HUES6 (cell line): ENCODE measurements around the gene TYMP.

Experiments
- H3K27ac ChIP-seq: 2 replicates; pipeline ENCODE4 v1.7.0; 2013; ENCODE audit warnings: low read depth, mild to moderate bottlenecking, low read length, inconsistent platforms
- H3K27me3 ChIP-seq: 2 replicates; pipeline ENCODE4 v1.6.1; 2013; ENCODE audit warnings: low read length; ENCODE audit not compliant: control insufficient read depth, insufficient read depth
- H3K36me3 ChIP-seq: 2 replicates; pipeline ENCODE4 v1.6.1; 2013; ENCODE audit warnings: low read length; ENCODE audit not compliant: control insufficient read depth, insufficient read depth
- H3K4me1 ChIP-seq: 2 replicates; pipeline ENCODE4 v1.6.1; 2013; ENCODE audit warnings: low read length; ENCODE audit not compliant: control insufficient read depth, insufficient read depth
- H3K4me3 ChIP-seq: 2 replicates; pipeline ENCODE4 v1.5.1; 2013; ENCODE audit warnings: low read depth, low read length
- H3K9ac ChIP-seq: one replicate; pipeline ENCODE4 v1.6.1; 2013; ENCODE audit warnings: mild to moderate bottlenecking, low read length
- H3K9me3 ChIP-seq: 2 replicates; pipeline ENCODE4 v1.6.1; 2013; ENCODE audit warnings: low read depth, low read length; ENCODE audit not compliant: control insufficient read depth, insufficient read depth

TYMP gene, protein sequence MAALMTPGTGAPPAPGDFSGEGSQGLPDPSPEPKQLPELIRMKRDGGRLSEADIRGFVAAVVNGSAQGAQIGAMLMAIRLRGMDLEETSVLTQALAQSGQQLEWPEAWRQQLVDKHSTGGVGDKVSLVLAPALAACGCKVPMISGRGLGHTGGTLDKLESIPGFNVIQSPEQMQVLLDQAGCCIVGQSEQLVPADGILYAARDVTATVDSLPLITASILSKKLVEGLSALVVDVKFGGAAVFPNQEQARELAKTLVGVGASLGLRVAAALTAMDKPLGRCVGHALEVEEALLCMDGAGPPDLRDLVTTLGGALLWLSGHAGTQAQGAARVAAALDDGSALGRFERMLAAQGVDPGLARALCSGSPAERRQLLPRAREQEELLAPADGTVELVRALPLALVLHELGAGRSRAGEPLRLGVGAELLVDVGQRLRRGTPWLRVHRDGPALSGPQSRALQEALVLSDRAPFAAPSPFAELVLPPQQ

DNA sequence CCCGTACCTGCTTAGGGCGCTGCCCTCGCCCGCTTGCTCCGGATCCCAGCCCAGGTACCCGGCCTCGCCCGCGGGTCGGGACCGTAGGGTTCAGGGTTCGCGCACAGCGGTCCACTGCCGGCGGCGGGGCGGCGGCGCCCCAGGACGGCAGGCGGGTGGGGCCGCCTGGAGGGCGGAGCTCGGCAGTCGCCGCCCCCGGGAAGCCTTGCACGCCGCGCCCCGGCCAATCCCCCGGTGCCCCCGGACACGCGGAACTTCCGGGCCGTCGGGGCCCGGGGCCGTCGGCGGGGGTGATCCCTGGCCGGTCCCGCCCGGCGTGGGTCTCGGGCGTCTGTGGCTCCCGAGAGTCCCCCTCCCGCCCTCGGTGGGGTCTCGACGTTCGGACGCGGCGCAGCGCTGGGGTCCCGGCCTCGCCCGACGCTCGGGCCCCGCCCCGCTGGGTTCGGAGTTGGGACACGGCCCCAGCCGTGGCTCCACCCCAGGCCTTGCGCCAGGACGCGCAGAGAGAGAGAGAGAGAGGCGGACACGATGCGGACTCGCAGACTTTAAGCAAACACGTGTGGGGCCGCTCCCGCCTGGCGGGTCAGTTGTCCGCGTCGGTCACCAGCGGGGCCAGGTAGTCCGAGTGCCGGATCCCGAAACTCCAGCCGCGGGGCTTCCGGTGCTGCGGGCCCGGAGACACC, at the start of gene TYMP:
TSS of gene TYMP (minus strand) at position 116 of the 683 bp plus-strand sequence. CDS start 303 bp downstream, outside the sequence.
- Histone ChIP-seq H3K4me3 (peak within 1 kb of the TSS; percentile 75), H3K9me3 (no peaks in the 10 kb centered on the region), H3K27me3 (peaks cover 77% of the 10 kb centered on the region), H3K4me1 (peaks cover 19% of the 10 kb centered on the region), H3K9ac (peak within 1 kb of the TSS; percentile 42), H3K27ac (no peak within 1 kb of the TSS), H3K36me3 (no peaks in the 10 kb centered on the region)

DNA sequence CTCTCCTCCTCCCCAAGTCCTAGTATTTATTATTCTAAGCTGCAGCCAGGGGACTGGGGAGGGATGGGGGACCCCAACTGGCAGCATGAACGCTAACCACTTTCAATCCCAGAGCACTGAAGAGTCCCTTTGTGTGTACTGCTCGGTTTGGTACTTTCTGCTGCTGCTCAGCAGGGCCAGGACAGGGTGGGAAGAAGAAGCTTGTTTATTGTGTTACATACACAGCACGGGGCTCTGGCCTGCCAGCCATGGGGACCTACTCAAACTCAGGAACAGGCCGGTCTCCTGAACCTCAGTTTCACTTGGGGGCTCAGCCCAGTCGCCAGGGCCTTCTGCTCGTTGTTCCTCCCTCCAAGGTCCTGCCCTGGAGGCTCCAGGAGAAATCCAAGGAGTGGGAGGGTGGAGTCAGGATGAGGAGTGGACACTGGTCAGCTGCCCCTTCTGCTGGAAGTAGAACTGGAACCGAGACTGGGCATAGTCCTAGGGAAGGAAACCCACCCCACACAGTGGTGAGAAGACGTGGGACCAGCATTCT, 49.0 kb upstream of the TYMP start:
- H3K9ac ChIP-seq: no peak overlapping the region
- H3K4me1 ChIP-seq: peaks cover 6% of the 10 kb centered on the region; the same call in 1 of the 2 replicates
- no peaks in the 10 kb centered on the region for H3K27me3 ChIP-seq
- no peaks in the 10 kb centered on the region for H3K9me3 ChIP-seq
- no peak overlapping the region for H3K4me3 ChIP-seq
- peaks cover 40% of the 10 kb centered on the region for H3K36me3 ChIP-seq
- no peak overlapping the region for H3K27ac ChIP-seq

DNA sequence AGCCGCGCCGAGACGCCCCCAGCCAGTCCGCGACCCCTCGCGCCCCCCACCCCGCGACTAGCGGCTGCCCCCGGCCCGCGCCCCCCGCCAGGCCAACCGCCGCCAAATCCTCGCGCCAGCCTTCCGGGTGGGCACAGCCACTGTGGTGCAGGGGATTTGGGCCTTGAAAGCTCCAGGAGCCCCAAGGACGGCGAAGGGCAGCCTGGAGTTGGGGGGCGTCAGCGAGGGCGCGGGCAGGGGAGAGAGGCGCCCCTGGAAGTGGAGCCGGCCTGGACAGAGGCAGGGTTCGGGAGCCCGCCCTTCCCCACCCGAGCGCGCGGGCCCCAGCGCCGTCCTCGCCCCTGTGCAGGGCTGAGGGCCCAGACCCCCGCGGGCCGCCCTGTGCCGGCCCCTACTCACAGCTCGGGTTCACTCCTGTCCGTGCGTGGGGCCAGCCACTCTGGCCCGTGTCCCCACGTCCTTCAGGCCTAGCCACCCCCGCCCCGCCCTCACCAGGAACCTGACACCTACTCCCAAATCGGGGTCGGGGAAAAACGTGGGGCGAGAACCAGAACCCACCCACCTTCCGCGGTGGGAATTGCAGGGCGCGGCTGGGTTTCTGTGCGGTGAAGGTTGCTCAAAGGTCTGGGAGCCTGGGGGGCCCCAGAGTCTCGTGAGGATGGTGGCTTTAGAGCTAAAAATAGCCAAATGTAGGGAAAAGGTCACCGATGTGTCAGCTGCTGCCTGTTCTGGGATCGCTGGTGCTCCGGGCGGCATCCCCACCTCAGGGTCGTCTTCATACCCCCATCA, 48.4 kb upstream of the TYMP start, which contains the start of gene CPT1B:
TSS of gene CPT1B (minus strand) at position 441 of the 789 bp plus-strand sequence. CDS start 512 bp downstream, outside the sequence.
- peaks cover 4% of the 10 kb centered on the region; the same call in 1 of the 2 replicates for H3K4me1 ChIP-seq
- no peaks in the 10 kb centered on the region for H3K9me3 ChIP-seq
- no peak within 1 kb of the TSS for H3K4me3 ChIP-seq
- H3K27ac ChIP-seq: no peak within 1 kb of the TSS
- peaks cover 47% of the 10 kb centered on the region for H3K36me3 ChIP-seq
- no peak within 1 kb of the TSS for H3K9ac ChIP-seq
- no peaks in the 10 kb centered on the region for H3K27me3 ChIP-seq

DNA sequence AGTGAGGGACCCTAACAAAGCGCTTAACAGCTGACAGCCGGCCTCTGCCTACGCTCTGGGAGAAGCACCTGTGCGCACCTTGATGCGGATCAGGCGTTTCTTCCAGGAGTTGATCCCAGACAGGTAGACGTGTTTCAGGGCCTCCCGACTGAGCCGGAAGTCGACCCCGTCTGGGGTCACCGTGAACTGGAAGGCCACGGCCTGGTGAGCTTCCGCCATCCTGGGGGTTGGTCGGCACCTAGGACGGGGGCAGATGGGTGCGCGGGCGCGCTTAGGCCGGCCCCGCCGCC, 47.8 kb upstream of the TYMP start:
- Histone ChIP-seq H3K9ac (no peak overlapping the region), H3K27ac (no peak overlapping the region), H3K27me3 (no peaks in the 10 kb centered on the region), H3K4me3 (no peak overlapping the region), H3K36me3 (peaks cover 52% of the 10 kb centered on the region), H3K4me1 (peaks cover 4% of the 10 kb centered on the region; the same call in 1 of the 2 replicates), H3K9me3 (no peaks in the 10 kb centered on the region)

DNA sequence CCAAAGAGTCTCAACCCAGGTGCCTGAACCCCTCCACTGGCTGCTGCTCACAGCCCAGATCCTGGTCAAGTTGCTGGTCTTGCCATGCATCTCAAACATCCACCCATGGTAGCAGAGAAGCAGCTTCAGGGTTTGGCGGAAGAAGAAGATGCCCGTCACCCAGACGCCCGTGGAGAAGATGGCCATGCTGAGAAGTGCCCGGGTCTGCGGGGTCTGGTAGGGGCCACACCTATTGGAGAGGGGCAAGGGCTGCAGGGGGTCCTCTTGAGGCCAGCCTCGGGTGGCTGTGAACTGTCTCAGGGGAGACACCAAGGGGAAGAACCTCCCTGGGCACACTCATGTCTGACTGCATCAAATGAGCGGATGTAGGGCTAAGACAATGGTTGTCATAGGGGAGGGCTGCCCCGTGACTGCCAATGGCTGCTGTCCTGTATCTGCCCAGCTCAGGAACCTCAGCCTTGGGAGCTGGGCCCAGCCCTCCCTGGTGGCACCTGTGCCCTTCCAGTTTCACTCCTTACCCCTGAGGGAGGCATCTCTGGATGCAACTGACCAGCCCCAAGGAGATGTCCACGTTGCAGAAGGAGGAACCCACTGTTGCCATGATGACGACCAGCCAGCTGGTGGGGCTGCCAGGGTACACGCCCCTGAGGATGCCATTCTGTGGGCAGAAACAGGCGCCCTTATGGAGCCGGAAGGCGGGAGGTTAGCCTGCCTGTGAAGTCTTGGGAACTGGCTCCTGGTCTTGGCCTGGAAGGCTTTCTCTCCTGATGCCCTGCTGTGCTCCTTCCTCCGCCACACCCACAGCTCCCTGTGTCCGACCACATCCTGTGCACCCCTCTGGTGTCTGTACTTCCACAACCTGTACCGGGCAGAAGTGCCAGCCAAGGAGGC, 47.2 kb upstream of the TYMP start:
- Histone ChIP-seq H3K4me3 (no peak overlapping the region), H3K4me1 (peaks cover 4% of the 10 kb centered on the region; the same call in 1 of the 2 replicates), H3K9me3 (no peaks in the 10 kb centered on the region), H3K36me3 (peaks cover 57% of the 10 kb centered on the region), H3K27me3 (no peaks in the 10 kb centered on the region), H3K9ac (no peak overlapping the region), H3K27ac (no peak overlapping the region)

DNA sequence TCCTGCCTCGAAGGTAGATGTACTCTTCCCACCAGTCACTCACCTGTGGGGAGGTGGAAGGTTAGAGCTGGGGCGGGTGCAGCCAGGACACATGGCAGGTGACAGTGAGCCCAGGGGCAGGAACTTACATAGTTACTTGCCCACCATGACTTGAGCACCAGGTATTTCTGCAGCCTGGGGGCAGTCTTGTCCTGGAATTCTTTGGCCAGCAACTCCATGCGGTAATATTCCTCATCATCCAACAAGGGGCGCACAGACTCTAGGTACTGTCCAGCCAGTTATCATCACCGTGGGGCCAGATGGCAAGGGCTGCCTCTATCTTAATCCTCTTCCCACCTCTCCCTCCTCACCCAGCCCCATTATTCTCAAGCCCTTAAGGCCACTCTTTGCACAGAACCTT, 46.3 kb upstream of the TYMP start:
- Histone ChIP-seq H3K27ac (no peak overlapping the region), H3K4me3 (no peak overlapping the region), H3K9me3 (no peaks in the 10 kb centered on the region), H3K27me3 (no peaks in the 10 kb centered on the region), H3K36me3 (peaks cover 63% of the 10 kb centered on the region), H3K9ac (no peak overlapping the region), H3K4me1 (no peaks in the 10 kb centered on the region)

DNA sequence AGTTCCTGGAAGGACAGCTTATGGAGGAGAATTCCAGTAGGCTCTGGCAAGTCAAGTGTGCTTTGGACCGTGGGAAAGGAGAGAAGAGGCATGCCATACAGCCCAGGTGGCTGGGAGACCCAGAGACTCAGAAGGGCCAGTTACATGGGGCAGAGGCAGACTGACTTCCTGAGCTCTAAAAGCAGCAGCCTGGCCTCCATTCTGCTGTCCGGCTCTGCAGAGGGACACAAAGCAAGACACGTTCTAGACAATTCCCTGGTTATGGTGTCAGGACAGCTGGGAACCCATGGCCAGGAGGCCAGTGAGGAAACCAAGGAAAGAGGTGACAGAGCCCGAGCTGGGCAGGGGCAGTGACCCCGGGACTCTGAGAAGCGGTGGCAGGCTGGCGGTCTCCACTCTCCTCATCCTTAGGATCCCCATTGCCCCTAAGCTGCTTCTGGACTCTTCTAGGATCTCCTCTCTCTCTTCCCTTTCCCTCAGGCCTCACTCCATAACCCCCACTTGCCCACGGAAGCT, 45.7 kb upstream of the TYMP start:
- H3K27me3 ChIP-seq: no peaks in the 10 kb centered on the region
- peaks cover 65% of the 10 kb centered on the region for H3K36me3 ChIP-seq
- no peaks in the 10 kb centered on the region for H3K4me1 ChIP-seq
- no peaks in the 10 kb centered on the region for H3K9me3 ChIP-seq
- no peak overlapping the region for H3K4me3 ChIP-seq
- no peak overlapping the region for H3K27ac ChIP-seq
- no peak overlapping the region for H3K9ac ChIP-seq

DNA sequence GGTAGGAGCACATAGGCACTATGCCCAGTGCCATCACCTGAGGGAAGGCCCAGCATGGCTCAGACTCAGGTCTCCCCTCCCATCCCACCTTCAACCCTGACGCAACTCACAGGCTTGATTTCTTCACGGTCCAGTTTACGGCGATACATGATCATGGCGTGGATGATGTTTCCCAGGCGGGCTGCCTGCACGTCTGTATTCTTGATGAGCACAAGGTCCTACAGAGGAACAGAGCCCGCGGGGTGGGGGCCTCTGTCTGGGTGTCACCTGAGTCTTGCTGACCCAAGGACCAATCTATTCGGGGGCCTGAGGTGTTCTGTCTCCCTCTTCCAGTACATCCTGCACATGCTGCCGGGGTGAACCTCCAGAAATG, 44.6 kb upstream of the TYMP start:
- Histone ChIP-seq H3K27me3 (no peaks in the 10 kb centered on the region), H3K9me3 (no peaks in the 10 kb centered on the region), H3K36me3 (peaks cover 65% of the 10 kb centered on the region), H3K4me3 (no peak overlapping the region), H3K27ac (no peak overlapping the region), H3K9ac (no peak overlapping the region), H3K4me1 (no peaks in the 10 kb centered on the region)

DNA sequence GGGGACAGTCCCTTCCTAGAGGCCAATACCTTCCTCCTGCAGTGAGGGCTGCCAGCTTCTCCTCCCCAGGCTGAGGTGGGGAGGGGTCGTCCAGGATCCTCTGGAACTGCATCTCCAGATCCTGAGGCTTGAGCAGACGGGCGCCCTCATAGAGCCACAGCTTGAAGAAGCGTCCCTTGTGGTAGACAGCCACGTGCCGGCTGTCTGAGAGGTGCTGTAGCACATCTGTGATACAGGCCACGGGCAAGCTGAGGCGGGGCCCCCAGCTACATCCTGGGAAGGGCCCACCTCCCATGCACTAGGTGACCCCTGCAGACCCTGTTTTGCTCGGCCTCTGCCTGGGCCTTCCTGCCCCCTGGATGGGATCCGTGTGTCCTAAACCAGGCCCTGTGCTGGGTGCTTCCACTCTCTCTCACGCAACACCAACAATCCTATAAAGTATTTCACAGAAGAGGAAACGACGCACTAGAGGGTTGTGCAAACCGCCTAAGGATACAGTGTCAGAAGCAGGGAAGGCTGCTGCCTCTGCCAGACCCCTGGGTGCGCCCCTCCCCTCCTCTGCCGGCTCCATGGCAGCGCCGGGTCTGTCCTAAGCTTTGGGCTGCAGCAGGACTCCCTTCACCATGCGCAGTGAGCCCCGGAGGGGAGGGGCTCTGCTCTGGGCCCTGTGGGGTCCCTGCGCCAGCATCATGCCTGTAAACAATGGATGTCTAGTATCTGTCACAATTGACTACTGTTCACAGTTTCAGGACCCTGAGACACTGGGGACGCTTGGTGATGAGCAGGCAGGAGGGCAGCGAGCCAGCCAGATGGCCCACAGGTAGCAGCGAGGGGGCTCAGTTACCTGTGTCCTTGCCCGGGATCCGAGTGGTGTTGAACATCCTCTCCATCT, 43.9 kb upstream of the TYMP start:
- Histone ChIP-seq H3K27me3 (no peaks in the 10 kb centered on the region), H3K9ac (no peak overlapping the region), H3K9me3 (no peaks in the 10 kb centered on the region), H3K27ac (no peak overlapping the region), H3K4me1 (no peaks in the 10 kb centered on the region), H3K36me3 (peaks cover 70% of the 10 kb centered on the region), H3K4me3 (no peak overlapping the region)
